ENCODE results near the gene ASNSD1.
"Not testable (repeated sequence)": the region's sequence is repeated elsewhere in the genome, so short reads cannot be mapped to it uniquely, and the experiment has no call there.

Gene ASNSD1

GRCh38 chr2:189687796-189688195 lies 26.5 kb downstream of the ASNSD1 start:
- not testable (repeated sequence) for DNase-seq (ENCODE audit: low spot score)

DNA sequence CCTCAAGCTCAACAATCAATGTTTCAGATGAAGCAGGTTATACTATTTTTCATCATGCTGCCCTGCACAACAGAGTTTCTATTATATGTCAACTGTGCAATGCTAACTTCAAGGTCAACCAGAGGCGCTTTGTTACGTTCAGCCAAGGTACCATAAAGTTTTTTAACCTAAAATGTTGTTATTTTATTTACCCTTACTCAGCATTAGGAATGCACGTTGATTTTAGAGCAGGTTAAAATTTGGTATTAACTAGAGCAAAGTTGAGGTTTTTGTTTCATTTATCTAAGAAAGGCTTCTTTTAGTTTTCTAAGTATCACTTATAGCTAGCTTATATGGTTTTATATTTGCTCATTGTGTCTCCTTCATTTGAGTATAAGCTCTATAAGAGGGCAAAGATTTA lies 35.0 kb downstream of the ASNSD1 start:
- DNase-seq (ENCODE audit: low spot score): no peak

DNA sequence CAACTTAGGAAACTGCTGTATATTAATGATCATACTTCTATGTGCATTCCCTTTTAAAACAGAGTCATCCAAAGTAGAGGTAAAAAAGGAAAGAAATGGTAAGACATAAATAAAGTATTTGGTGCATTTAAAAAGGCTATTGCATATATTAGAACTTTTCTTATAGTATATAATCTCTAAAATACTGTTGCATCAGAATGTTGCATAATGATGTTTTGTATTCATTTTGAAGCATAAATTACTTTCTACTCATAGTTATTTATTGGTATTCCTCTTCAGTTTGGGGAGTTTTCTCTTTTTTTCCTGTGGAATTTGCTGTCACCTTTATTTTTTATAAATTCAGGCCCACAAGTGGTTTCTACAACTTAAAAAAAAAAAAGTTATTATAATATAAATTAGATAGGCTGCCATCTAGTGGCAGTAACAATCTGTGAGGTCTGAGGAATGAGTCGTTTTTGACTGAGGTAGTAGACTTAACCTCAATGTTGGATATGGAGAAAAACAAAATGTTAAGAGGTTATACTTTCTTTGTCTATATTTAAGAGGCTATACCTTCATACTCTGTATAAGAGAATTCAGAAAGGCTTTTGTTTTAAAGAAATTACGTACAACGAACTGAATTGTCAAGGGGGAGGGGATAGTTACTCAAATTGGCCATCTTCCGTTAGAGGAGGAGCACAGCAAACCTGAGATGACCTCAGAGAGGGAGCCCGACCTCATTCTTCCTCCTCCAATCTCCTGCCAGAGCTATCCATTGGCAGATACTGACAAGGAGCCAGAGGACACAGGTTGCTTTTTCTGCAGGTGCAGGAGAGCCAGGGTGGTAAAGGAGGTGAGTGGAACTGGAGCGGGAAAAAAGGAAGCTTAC lies 37.0 kb downstream of the ASNSD1 start:
- peak; percentile 40 for DNase-seq (ENCODE audit: low spot score)

DNA sequence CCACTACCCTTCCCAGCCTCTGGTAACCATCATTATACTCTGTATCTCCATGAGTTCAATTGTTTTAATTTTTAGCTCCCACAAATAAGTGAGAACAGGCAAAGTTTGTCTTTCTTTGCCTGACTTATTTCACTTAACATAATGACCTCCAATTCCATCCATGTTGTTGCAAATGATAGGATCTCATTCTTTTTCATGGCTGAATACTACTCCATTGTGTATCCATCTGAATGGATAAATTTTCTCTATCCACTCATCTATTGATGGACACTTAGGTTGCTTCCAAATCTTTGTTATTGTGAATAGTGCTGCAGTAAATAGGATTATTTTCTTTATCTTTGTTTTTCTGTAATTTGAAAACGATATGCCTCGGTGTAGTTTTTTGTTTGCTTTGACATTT lies 39.4 kb downstream of the ASNSD1 start:
- DNase-seq (ENCODE audit: low spot score): no peak

- DNase-seq (ENCODE audit: low spot score): no peak
Measured at GRCh38 chr2:189702071-189702470, 40.8 kb downstream of the ASNSD1 start.

DNA sequence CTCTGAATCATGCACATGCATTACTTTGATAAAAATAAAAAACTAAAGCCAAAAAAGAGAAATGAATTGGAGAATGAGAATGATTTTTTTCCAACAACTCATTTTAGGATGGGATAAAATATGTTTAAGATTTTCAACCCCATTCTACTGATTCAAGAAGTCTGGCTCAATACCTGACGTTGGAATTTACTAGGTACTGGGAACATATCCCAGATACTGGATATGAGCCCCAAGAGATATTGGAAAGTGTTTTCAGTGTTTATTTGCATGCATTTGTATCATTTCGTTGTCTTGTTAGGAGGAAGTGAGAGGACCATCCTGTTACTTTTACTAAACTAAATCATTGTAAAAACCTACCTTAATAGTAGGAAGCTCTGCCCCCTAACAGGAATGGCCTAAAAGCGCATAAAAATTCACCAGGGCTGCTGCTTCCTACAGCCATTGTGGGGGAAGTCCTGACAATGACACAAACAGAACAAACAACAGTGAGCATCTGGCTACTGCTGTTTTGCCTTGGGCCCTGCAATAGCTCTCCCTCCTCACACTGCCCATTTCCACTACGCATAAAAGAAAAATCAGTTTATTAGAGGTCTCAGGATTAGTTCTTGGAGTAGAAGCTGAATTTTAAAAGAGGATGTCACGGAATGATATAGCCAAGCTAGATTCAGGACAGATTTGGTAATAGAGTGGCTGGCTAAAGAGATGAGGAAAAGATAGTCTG lies 48.4 kb downstream of the ASNSD1 start:
- no peak for DNase-seq (ENCODE audit: low spot score)

DNA sequence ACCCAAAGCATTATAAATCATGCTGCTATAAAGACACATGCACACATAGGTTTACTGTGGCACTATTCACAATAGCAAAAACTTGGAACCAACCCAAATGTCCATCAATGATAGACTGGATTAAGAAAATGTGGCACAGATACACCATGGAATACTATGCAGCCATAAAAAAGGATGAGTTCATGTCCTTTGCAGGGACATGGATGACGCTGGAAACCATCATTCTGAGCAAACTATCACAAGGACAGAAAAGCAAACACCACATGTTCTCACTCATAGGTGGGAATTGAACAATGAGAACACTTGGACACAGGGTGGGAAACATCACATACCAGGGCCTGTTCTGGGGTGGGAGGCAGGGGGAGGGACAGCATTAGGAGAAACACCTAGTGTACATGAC lies 56.3 kb downstream of the ASNSD1 start:
- DNase-seq (ENCODE audit: low spot score): not testable (repeated sequence)

GRCh38 chr2:189719571-189719970 lies 58.3 kb downstream of the ASNSD1 start:
- no peak for DNase-seq (ENCODE audit: low spot score)
